ENCODE results near the gene OSBPL9.

- TF ChIP-seq CTCF (IDR thresholded peaks at IDR 0.05) = no peak
- TF ChIP-seq POLR2A (IDR thresholded peaks at IDR 0.05) = no peak
- no peak for TF ChIP-seq EP300 (IDR thresholded peaks at IDR 0.05)
- TF ChIP-seq POLR2AphosphoS5 (IDR thresholded peaks at IDR 0.05) = no peak
Observed at GRCh38 chr1:51621841-51622454, 5.1 kb downstream of the OSBPL9 start.
